HepG2 (cell line): ENCODE results near the gene OR2M4. TPM values are rescaled to one million over a fixed set of nuclear protein-coding genes. Genes with fewer than 3 reads are reported as not detected.

Source experiments
- ATAC-seq: fragments of 200-7000 bp; cut with Tn5 transposase; 3 replicates; pipeline ENCODE4 v1.9.1; 2020; ENCODE audit warnings: mild to moderate bottlenecking, moderate library complexity
- BruUV-seq: library from RNA; stranded (reverse); fragments of 400-500 nt; replicated peaks from 2 replicates; lab custom pipeline; 2021; lab: Mats Ljungman, UMichigan
- CTCF ChIA-PET: fragments of 300-600 bp; formaldehyde crosslinking; extraction: SDS; loops from one replicate; lab custom pipeline; 2021; ENCODE audit warnings: low total read pairs, inconsistent platforms, low intra/inter-chr PET ratio; lab: Yijun Ruan, JAX
- POLR2A ChIA-PET: fragments of 350-600 bp; sonication (Branson Sonifier 250); formaldehyde crosslinking; loops from one replicate; lab custom pipeline; 2020; ENCODE audit warnings: antibody characterized with exemption, inconsistent platforms; lab: Yijun Ruan, JAX
- DNase-seq: peaks from one replicate; pipeline ENCODE4 v3.0.0-alpha.2; 2015; ENCODE audit warnings: low spot score
- FAIRE-seq: peaks from 3 replicates; lab custom pipeline; 2011; peaks lifted over from hg19 to GRCh38; lab: Jason Lieb, UNC
- H2AFZ ChIP-seq: one replicate; pipeline ENCODE4 v1.6.1; 2011; ENCODE audit warnings: low read length, inconsistent platforms
- H3K27ac ChIP-seq: fragments of 300-600 bp; 3 replicates; pipeline ENCODE4 v1.8.0; 2011; ENCODE audit warnings: mixed run types, mild to moderate bottlenecking, mixed read lengths, low read length, inconsistent platforms; ENCODE audit not compliant: insufficient read depth; ENCODE audit errors: extremely low read length
- H3K27me3 ChIP-seq, 2 experiments: fragments of 200-600 bp in 1 of 2; 2 replicates in 1 of 2; 3 replicates in 1 of 2; pipeline versions ENCODE4 v1.6.0 to v1.8.0; 2011; ENCODE audit warnings: low read length in 2 of 2, mild to moderate bottlenecking in 2 of 2, moderate library complexity in 2 of 2, inconsistent platforms in 1 of 2; ENCODE audit not compliant: insufficient read depth in 2 of 2, control insufficient read depth in 1 of 2
- H3K36me3 ChIP-seq, 2 experiments: fragments of 200-600 bp in 1 of 2; replicated peaks in 1 of 2; 2 replicates in 1 of 2; 3 replicates in 1 of 2; pipeline versions ENCODE4 v1.5.1 to v1.8.0; 2011; ENCODE audit warnings: low read length in 2 of 2, inconsistent platforms in 1 of 2; ENCODE audit not compliant: insufficient read depth in 2 of 2, control insufficient read depth in 1 of 2
- H3K4me1 ChIP-seq: 2 replicates; pipeline ENCODE4 v1.5.1; 2012; ENCODE audit warnings: low read length, inconsistent platforms; ENCODE audit not compliant: insufficient read depth
- H3K4me2 ChIP-seq: 2 replicates; pipeline ENCODE4 v1.6.0; 2011; ENCODE audit warnings: low read depth, low read length, inconsistent platforms
- H3K4me3 ChIP-seq, 3 experiments: fragments of 200-600 bp in 1 of 3; sonication (generic), shearing (Covaris generic) in 1 of 3; replicated peaks in 1 of 3; 2 replicates each; pipeline ENCODE4 v1.5.1; 2011 to 2016; ENCODE audit warnings: low read length in 3 of 3, inconsistent platforms in 2 of 3, low read depth in 2 of 3, mild to moderate bottlenecking in 2 of 3, control low read depth in 1 of 3, mixed read lengths in 1 of 3; ENCODE audit not compliant: insufficient read depth in 1 of 3
- H3K79me2 ChIP-seq: one replicate; pipeline ENCODE4 v1.6.1; 2011; ENCODE audit warnings: low read length, inconsistent platforms; ENCODE audit not compliant: insufficient read depth
- H3K9ac ChIP-seq: 2 replicates; pipeline ENCODE4 v1.6.0; 2011; ENCODE audit warnings: mild to moderate bottlenecking, low read depth, low read length, inconsistent platforms; ENCODE audit not compliant: insufficient read depth
- H3K9me3 ChIP-seq: 2 replicates; pipeline ENCODE4 v1.5.1; 2012; ENCODE audit warnings: mild to moderate bottlenecking, low read length
- H4K20me1 ChIP-seq: 2 replicates; pipeline ENCODE4 v1.6.0; 2011; ENCODE audit warnings: inconsistent platforms, mild to moderate bottlenecking, low read length, moderate library complexity; ENCODE audit not compliant: insufficient read depth
- BCLAF1 ChIP-seq: fragments of 450-650 bp; IDR thresholded peaks from 2 replicates; pipeline ENCODE4 v1.6.1; 2017; ENCODE audit warnings: mild to moderate bottlenecking
- CHCHD3 ChIP-seq: sonication (generic); formaldehyde crosslinking; IDR thresholded peaks from 2 replicates; pipeline ENCODE4 v1.8.0; 2022; ENCODE audit warnings: mild to moderate bottlenecking, missing genetic modification reagents, moderate library complexity
- HNF4G ChIP-seq, 2 experiments: sonication (generic) in 1 of 2; formaldehyde crosslinking in 1 of 2; IDR thresholded peaks; 2 replicates each; pipeline versions ENCODE4 v1.4.0 to v1.6.1; 2011 to 2020; ENCODE audit warnings: borderline replicate concordance in 2 of 2, low read depth in 2 of 2, mild to moderate bottlenecking in 2 of 2, low read length in 1 of 2, missing genetic modification reagents in 1 of 2, moderate library complexity in 1 of 2
- MATR3 ChIP-seq: sonication (generic); formaldehyde crosslinking; IDR thresholded peaks from 2 replicates; pipeline ENCODE4 v1.4.0; 2020; ENCODE audit warnings: missing genetic modification reagents
- NFKB2 ChIP-seq: sonication (generic); formaldehyde crosslinking; IDR thresholded peaks from 2 replicates; pipeline ENCODE4 v1.4.0; 2020; ENCODE audit warnings: missing genetic modification reagents, borderline replicate concordance
- PCBP1 ChIP-seq: fragments of 200-400 bp; formaldehyde crosslinking; IDR thresholded peaks from 2 replicates; pipeline ENCODE4 v1.6.1; 2017; ENCODE audit warnings: mild to moderate bottlenecking, low read depth, low read length, borderline replicate concordance
- SKI ChIP-seq: fragments of 450-650 bp; IDR thresholded peaks from one replicate; pipeline ENCODE4 v1.6.1; 2018; ENCODE audit warnings: mild to moderate bottlenecking; ENCODE audit not compliant: partially characterized antibody
- TP53 ChIP-seq: sonication (generic); formaldehyde crosslinking; conservative IDR thresholded peaks from 2 replicates; pipeline ENCODE4 v1.4.0; 2020; ENCODE audit warnings: missing genetic modification reagents
- TRAFD1 ChIP-seq: sonication (generic); formaldehyde crosslinking; IDR thresholded peaks from 2 replicates; pipeline ENCODE4 v1.5.1; 2020; ENCODE audit warnings: missing genetic modification reagents, mild to moderate bottlenecking, borderline replicate concordance
- TSC22D2 ChIP-seq: sonication (generic); formaldehyde crosslinking; IDR thresholded peaks from 2 replicates; pipeline ENCODE4 v1.5.1; 2020; ENCODE audit warnings: missing genetic modification reagents, mild to moderate bottlenecking, borderline replicate concordance
- ZBTB39 ChIP-seq: sonication (generic); formaldehyde crosslinking; IDR thresholded peaks from 2 replicates; pipeline ENCODE4 v1.5.0; 2020; ENCODE audit warnings: missing genetic modification reagents
- ZFP41 ChIP-seq: sonication (generic); formaldehyde crosslinking; IDR thresholded peaks from 2 replicates; pipeline ENCODE4 v1.4.0; 2020; ENCODE audit warnings: mild to moderate bottlenecking, missing genetic modification reagents, borderline replicate concordance
- ZNF766 ChIP-seq: sonication (generic); formaldehyde crosslinking; IDR thresholded peaks from 2 replicates; pipeline ENCODE4 v1.5.0; 2020; ENCODE audit warnings: missing genetic modification reagents, borderline replicate concordance
- ZNF83 ChIP-seq: sonication (generic); formaldehyde crosslinking; IDR thresholded peaks from 2 replicates; pipeline ENCODE4 v1.4.0; 2020; ENCODE audit warnings: missing genetic modification reagents, mild to moderate bottlenecking, borderline replicate concordance
- ZXDC ChIP-seq: sonication (generic); formaldehyde crosslinking; IDR thresholded peaks from 2 replicates; pipeline ENCODE4 v1.5.0; 2020; ENCODE audit warnings: mild to moderate bottlenecking, missing genetic modification reagents
- WGBS: methylation state at CpG from one replicate; pipeline ENCODE4 v1.1.6; 2017; ENCODE audit warnings: low lambda C conversion rate; 5-methylcytosine and 5-hydroxymethylcytosine counted together
- in situ Hi-C: cut with HindIII; loops from 2 replicates; pipeline ENCODE4 v1.10.0; 2017; ENCODE audit warnings: low pct_unique_long_range_greater_than_20kb; ENCODE audit not compliant: extremely low pct_ligation_motif_present
- intact Hi-C: fragments of 100-400 bp; cut with micrococcal nuclease; formaldehyde crosslinking; loops from one replicate; pipeline ENCODE4 v1.10.0; 2022; ENCODE audit not compliant: unreplicated experiment
- polyA plus RNA-seq, 8 experiments: library from polyadenylated mRNA; depleted of rRNA in 3 of 8; stranded (reverse) in 7 of 8; unstranded in 1 of 8; fragments of >200 nt; fragmentation: Illumina TruSeq in 4 of 8; extraction: Trizol in 4 of 8; gene quantifications; 2 replicates each; pipeline versions ENCODE4 v1.2.1 to v1.2.3, GENCODE V29; 2011 to 2016; ENCODE audit warnings: low read depth in 4 of 8, missing spikeins in 1 of 8, mixed read lengths in 1 of 8; ENCODE audit not compliant: insufficient read depth in 1 of 8
- total RNA-seq, 5 experiments: library from RNA; depleted of rRNA; stranded (reverse); fragments of >200 nt; fragmentation: Illumina TruSeq; extraction: Trizol; gene quantifications; 2 replicates each; pipeline ENCODE4 v1.2.3, GENCODE V29; 2016; ENCODE audit warnings: low read depth in 1 of 5

OR2M4 gene
- total and polyA plus RNA-seq, 2 of the 13 experiments (the other 11 are each of a cell fraction or from before 2014, with no cell fraction given): not detected

- H3K9me3 ChIP-seq: peaks cover 75% of the 10 kb centered on the region
- TF ChIP-seq NFKB2: no peak
- no peak for TF ChIP-seq ZXDC (CRISPR knock-in tag)
- TF ChIP-seq PCBP1: no peak
- TF ChIP-seq SKI: no peak
- no peak for TF ChIP-seq BCLAF1
- no peak for TF ChIP-seq TP53 (CRISPR knock-in tag)
- no peak for TF ChIP-seq CHCHD3
- TF ChIP-seq ZNF83 (CRISPR knock-in tag): no peak
- no peak for TF ChIP-seq ZFP41
- no peak for TF ChIP-seq ZBTB39 (CRISPR knock-in tag)
- no peak for TF ChIP-seq ZNF766 (CRISPR knock-in tag)
- TF ChIP-seq HNF4G (IDR thresholded peaks at IDR 0.05; ENCODE audit: borderline replicate concordance, low read depth, low read length): no peak
- TF ChIP-seq HNF4G (CRISPR knock-in tag; IDR thresholded peaks at IDR 0.05; ENCODE audit: borderline replicate concordance, low read depth): no peak
- no peak for TF ChIP-seq TRAFD1
- no peak for TF ChIP-seq MATR3
- TF ChIP-seq TSC22D2 (CRISPR knock-in tag): no peak
Measured at GRCh38 chr1:248277876-248278275, 46.7 kb downstream of the OR2M4 start, which contains the start of gene OR2T33. Gene OR2T33, minus strand, starts transcription at chr1:248277976. Its CDS starts 4,162 bp downstream, at chr1:248273814.

More at GRCh38 chr1:248277876-248278275, 46.7 kb downstream of the OR2M4 start, which contains the start of gene OR2T33:
- H3K4me2 ChIP-seq: no peak within 1 kb of the TSS
- CTCF ChIA-PET: no interaction called here
- H3K27ac ChIP-seq: no peak within 1 kb of the TSS
- intact Hi-C loops: no loop called here
- DNase-seq: no peak
- BruUV-seq: no TSS peak
- H3K4me3 ChIP-seq: no peak within 1 kb of the TSS
- no peak within 1 kb of the TSS for H2AFZ ChIP-seq
- 0% methylated on average over 1 of the region's 1 CpG for WGBS
- ATAC-seq: no peak
- no peaks in the 10 kb centered on the region for H3K4me1 ChIP-seq
- no peaks in the 10 kb centered on the region for H3K36me3 ChIP-seq
- no peak for FAIRE-seq
- in situ Hi-C loops: no loop called here
- POLR2A ChIA-PET: no interaction called here
- H3K9ac ChIP-seq: no peak within 1 kb of the TSS
- H3K27me3 ChIP-seq: no peaks in the 10 kb centered on the region; a peak in 1 of 5 replicates
- no peaks in the 10 kb centered on the region for H3K79me2 ChIP-seq
- H4K20me1 ChIP-seq: no peaks in the 10 kb centered on the region
